Stimulated activated CD4-positive, alpha-beta T cell treated with anti-CD3 and anti-CD28 coated beads, Interleukin-1b, Interleukin-23, amount 100 ng/mL, for 48 hours (primary cell): ENCODE results near the gene MEIKIN.

Experiments used
- DNase-seq: peaks from one replicate; pipeline ENCODE4 v3.0.0-alpha.2; 2020

Gene MEIKIN

GRCh38 chr5:131973089-131973712 lies 27.7 kb upstream of the MEIKIN start:
- DNase-seq: no peak

GRCh38 chr5:131968396-131968954 lies 23.0 kb upstream of the MEIKIN start:
- no peak for DNase-seq

- DNase-seq: no peak
Measured at GRCh38 chr5:131966551-131966950, 21.1 kb upstream of the MEIKIN start.

DNA sequence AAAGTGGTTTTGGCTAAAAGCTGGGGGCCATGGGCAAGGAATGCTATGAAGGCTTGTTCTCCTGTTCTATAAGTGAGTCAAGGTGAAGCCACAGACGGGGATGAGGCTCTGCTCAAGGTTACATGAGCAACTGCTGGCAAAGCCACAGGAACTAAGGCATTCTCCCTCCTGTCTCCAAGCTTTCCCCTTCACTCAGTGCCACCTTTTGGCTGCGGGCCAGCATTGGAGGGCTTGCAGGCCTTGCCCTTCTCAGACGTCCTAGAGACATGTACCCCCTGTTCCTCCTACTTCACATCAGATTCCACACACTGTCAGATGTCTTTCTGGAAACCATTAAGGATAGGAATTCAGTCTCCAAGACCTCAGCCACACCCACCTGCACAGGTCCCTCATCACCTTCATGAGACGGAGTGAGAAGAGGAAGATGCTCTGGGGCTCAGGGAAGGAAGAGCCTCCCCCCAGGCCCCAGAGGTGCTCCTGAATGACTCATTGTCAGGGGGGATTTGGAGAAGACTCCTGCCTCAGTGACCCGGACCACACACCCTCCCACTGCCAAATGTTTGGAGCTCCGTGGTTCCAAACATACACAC lies 20.5 kb upstream of the MEIKIN start:
- no peak for DNase-seq

- peak; percentile 26 for DNase-seq
Measured at GRCh38 chr5:131959906-131960305, 14.4 kb upstream of the MEIKIN start.

DNA sequence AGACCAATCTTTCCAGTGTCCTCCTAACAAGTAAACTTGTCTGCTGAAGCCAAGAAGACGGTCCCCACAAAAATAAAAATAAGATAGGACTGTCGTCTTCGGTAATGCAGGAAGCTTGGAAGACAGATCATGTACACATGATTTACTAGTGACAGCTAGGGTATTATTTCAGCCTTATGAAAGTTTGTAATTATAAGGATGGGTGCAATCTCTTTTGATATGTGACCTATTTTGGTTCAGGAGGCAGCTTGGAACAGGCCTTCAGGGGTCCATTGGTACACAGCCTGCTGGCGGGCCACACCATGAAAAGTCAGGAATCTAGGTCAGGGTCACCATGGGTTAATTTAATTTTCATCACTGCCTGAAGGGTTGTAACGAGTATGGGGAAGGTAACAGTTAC lies 13.7 kb upstream of the MEIKIN start:
- no peak for DNase-seq

GRCh38 chr5:131957721-131958441 lies 12.4 kb upstream of the MEIKIN start:
- no peak for DNase-seq

GRCh38 chr5:131953969-131954368 lies 8.5 kb upstream of the MEIKIN start:
- no peak for DNase-seq

DNA sequence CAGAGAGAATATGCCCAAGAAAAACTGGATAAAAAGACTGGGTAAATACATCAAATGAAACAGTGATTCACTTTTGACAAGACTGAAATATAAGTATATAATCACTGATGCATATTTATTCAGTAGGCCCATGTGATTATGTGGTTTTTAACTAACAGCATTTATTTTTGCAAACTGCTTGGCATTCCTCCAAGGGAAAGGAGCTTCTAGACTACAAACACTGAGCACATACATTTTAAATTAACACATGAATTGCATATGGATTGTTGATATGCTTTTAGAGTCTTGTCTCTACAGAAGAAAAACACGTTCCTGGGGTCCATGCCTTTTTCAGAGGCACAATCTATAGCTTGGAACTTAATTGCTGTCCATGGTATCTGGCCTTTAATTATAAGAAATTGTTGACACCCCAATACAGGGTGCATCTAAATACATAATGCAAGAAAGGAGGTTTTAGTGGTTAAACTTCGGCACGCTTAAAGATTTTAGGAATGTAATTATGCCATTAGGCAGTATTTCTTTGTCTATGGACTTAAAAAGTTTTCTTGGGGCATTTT lies 6.9 kb upstream of the MEIKIN start:
- DNase-seq: no peak

DNA sequence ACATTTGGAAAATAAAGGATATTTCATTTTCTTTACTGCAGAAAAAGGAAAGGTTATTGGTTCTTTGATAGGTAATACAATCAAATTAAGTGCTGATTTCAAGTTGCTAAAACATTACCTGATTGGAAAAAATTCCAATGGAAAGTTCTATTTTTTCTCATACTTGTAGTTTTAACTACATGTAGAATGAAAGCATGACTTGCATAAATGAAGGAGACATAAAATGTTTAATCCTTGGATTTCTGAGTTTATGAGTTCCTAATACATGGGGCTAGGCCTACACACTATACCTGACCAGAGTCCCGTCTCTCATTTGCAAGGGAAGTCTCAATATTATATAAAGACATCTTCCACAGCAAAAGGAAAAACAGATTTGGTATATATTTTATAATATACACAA lies 5.2 kb upstream of the MEIKIN start:
- DNase-seq: no peak

DNA sequence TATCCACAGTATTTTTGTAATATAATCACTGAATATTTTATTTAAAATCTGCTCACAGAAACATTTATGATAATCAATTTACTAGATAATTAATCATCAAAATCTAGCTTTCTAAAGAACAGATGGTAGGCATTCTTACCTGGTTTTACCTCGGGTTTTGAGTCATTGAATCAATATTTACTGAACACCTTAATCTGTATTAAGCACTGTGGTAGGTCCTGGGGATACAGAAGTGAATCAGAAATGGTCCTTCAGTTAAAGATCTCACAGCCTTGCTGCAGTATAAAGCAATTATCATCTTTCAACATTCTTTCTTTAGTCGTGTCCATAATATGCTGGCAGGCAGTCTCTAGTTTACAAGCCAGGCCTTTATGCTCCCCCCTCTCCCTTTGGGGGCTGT lies 2.0 kb upstream of the MEIKIN start:
- no peak for DNase-seq

DNA sequence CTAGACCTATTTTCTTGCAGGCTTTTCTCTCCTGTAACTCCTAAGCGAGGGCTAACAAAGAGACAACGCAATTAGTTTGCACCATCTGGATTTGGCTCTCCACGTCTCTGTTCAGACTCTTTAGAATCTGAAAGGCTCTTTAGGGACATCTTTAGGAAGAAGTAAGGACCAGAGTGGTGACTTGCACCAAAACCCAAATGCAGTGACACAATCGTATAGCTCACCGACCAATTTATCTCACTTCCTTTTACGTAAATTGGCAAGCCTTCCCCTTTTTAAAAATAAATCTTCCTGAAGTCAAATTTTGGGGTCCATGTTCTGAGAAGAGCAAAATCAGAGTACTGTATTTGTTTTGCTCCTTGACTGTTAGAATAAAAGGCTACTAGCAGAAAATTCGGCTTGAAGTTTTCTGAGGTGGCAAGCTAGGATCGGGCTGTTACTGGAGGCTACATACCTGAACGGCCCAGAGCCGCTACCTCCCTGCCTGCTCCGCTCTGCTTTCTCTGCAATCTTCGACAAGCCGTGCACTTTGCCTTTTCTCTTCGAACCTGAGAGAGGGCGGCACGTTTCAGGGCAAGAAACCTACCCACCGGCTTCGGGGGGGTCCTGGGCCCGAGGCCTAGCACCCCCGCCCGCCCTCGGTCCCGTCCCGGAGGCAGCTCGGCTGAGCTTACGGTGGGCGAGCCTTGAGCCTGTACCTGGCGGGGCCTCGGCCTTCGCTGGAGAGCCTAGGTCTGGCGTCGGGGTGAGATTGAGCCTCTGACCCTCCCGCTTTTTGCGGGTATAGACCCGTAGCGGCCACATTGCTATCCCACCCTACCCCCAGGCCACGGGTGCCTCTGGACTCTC lies 537 bp downstream of the MEIKIN start:
- no peak for DNase-seq

DNA sequence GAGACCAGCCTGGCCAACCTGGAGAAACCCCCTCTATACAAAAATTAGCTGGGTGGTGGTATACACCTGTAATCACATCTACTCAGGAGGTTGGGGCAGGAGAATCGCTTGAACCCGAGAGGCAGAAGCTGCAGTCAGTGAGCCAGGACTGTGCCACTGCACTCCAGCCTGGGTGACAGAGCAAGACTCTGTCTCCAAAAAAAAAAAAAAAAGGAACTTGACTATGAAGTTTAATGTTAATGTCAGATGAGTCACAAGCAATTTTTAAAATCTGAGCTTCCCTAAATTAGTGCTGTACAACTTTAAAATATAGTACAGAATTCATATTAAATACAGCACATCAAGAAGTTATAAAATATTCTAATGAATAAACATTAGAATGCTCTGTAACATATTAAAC lies 1.5 kb downstream of the MEIKIN start:
- DNase-seq: no peak

- no peak for DNase-seq
Measured at GRCh38 chr5:131942016-131942415, 3.4 kb downstream of the MEIKIN start.

DNA sequence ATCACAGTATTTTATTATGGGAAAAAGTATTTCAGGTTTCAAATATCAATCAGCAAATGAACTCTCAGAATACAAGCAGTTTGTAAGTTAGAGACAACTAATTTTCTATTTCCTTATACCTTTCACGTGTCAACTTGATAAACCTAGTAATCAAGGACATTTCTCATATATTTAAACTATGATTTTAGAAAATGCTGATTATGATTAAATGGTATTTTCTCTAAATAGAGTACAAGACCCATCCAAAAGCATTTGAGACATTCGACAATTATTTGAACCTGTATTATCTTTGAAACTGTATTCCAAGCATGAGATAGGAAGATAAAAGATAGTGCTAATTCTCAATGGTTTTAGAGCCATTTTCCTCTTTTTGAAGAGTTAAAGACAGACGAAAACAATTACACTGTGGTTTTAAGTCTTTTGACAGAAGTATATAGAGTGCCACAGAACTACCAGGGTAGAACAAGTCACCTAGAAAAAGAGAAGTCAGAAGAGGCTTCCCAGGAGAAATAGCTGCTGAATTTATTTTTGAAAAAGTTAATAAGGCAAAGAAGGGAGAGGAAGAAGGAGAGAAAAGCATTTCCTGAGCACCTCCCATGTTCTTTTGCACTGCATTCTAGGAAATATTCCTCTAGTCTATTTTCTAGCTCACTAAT lies 5.6 kb downstream of the MEIKIN start:
- no peak for DNase-seq

GRCh38 chr5:131932235-131932634 lies 13.2 kb downstream of the MEIKIN start:
- DNase-seq: no peak

DNA sequence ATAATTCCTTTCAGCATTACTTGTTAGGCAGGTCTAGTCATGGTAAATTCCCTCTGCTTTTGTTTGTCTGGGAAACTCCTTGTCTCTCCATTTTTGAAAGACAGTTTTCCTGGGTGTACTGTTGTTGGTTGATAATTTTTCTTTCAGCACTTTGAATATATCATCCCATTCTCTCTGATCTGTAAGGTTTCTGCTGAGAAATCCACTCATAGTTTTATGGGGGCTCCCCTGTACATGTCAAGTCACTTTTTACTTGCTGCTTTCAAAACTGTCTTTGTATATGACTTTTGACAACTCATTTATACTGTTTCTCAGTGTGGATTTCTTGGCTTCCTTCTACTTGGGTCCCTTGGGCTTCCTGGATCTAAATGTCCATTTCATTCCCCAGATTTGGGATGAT lies 16.5 kb downstream of the MEIKIN start:
- no peak for DNase-seq

GRCh38 chr5:131926168-131926567 lies 19.3 kb downstream of the MEIKIN start:
- DNase-seq: no peak

- DNase-seq: no peak
Measured at GRCh38 chr5:131916481-131916880, 29.0 kb downstream of the MEIKIN start.

DNA sequence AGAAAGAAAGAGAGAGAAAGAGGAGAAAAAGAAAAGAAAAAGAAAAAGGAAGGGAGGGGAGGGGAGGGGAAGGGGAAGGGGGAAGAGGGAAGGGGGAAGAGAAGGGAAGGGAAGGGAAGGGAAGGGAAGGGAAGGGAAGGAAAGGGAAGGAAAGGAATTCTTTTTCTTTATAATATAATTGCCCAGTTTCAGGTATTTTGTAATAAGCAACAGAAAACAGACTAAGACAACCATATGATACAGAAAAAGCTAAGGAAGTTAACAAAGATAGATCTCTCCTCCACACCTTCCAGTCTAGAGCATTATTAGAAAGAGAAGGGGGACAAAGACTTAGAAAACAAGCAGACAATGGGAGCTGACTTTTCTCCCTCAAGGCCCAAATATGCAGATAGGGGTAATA lies 31.0 kb downstream of the MEIKIN start:
- DNase-seq: no peak

DNA sequence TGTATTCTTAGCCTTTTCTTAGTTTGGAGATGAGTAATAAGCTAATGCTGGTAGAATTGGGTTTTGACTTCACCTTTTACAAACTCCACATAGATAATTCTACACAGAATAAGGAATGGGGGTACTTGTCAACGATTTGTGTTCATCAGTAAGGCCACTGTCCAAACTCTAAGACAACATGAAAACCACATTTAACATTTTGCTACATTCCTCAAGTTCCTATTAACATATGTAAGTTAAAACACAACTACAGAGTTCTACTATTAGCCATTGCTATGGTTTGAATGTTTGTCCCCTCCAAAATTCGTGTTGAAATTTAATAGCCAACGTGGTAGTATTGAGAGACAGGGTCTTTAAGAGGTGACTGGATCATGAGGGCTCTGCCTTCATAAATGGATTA lies 31.9 kb downstream of the MEIKIN start:
- no peak for DNase-seq

DNA sequence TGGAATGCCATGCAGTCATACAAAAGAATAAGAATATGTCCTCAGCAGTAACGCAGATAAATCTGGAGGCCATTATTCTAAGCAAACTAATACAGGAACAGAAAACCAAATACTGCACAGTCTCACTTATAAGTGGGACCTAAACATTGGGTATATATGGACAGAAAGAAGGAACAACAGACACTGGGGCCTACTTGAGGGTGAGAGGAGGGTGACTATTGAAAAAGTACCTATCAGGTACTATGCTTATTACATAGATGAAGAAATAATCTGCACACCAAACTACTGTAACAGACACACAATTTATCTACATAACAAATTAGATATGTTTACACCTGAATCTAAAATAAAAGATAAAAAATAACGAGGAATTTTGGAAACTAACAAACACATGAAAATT lies 38.8 kb downstream of the MEIKIN start:
- no peak for DNase-seq
